ENCODE results near the gene MAPK6.
"Not testable (repeated sequence)": the region's sequence is repeated elsewhere in the genome, so short reads cannot be mapped to it uniquely, and the experiment has no call there.

MAPK6 gene

GRCh38 chr15:52002351-52002750 is 16.7 kb upstream of the MAPK6 start:
- H3K36me3 ChIP-seq (ENCODE audit: control insufficient read depth, insufficient read depth, low read length): no peaks in the 10 kb centered on the region

DNA sequence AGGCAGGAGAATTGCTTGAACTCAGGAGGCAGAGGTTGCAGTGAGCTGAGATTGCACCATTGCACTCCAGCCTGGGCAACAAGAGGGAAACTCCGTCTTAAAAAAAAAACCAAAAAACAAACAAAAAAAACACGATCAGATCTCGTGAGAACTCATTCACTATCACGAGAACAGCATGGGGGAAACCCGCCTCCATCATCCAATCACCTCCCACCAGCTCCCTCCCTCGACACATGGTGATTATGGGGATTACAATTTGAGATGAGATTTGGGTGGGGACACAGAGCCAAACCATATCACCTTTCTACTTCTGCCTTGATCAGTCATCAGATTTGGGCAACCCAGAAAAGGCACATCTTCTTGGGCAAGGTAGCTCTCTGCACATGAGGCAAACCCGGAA is 15.9 kb upstream of the MAPK6 start:
- H3K27me3 ChIP-seq (ENCODE audit: control insufficient read depth, insufficient read depth, low read length); H3K36me3 ChIP-seq (ENCODE audit: control insufficient read depth, insufficient read depth, low read length); H3K4me3 ChIP-seq (ENCODE audit: low read length); H3K9ac ChIP-seq (ENCODE audit: low read length); H3K9me3 ChIP-seq (ENCODE audit: control insufficient read depth, low read length): not testable (repeated sequence)
- H3K4me1 ChIP-seq (ENCODE audit: control insufficient read depth, insufficient read depth, low read length): peaks cover 18% of the 10 kb centered on the region

More at GRCh38 chr15:52002351-52002750, 16.7 kb upstream of the MAPK6 start:
- Histone ChIP-seq H3K4me1 (ENCODE audit: control insufficient read depth, insufficient read depth, low read length) (peaks cover 14% of the 10 kb centered on the region), H3K4me3 (ENCODE audit: low read length) (no peak overlapping the region), H3K9ac (ENCODE audit: low read length) (no peak overlapping the region), H3K27me3 (ENCODE audit: control insufficient read depth, insufficient read depth, low read length) (no peaks in the 10 kb centered on the region), H3K9me3 (ENCODE audit: control insufficient read depth, low read length) (no peaks in the 10 kb centered on the region)

- H3K27me3 ChIP-seq (ENCODE audit: control insufficient read depth, insufficient read depth, low read length): no peaks in the 10 kb centered on the region
- no peak overlapping the region for H3K9ac ChIP-seq (ENCODE audit: low read length)
- no peaks in the 10 kb centered on the region for H3K36me3 ChIP-seq (ENCODE audit: control insufficient read depth, insufficient read depth, low read length)
- H3K4me1 ChIP-seq (ENCODE audit: control insufficient read depth, insufficient read depth, low read length): peaks cover 21% of the 10 kb centered on the region
- no peak overlapping the region for H3K4me3 ChIP-seq (ENCODE audit: low read length)
- no peaks in the 10 kb centered on the region for H3K9me3 ChIP-seq (ENCODE audit: control insufficient read depth, low read length)
Measured at GRCh38 chr15:52003710-52004109, 15.3 kb upstream of the MAPK6 start.

DNA sequence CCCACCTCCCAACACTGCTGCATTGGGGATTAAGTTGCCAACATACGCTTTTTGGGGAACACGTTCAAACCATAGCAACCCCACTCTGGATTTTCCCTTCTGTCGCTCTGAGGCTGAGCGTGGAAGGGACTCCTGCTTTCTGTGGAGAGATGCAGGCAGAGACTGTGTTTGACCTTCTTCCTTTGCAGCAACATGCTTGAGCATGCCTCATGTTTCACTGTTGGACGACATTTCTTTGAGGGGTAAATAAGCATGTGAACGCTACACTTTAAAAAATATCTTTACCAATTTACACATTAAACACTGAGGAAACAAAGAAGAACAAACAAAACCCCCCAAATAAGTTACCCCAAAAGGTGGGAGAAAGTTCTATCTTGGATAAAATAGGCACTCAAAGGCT is 14.2 kb upstream of the MAPK6 start:
- Histone ChIP-seq H3K9ac (ENCODE audit: low read length) (no peak overlapping the region), H3K4me3 (ENCODE audit: low read length) (no peak overlapping the region), H3K27me3 (ENCODE audit: control insufficient read depth, insufficient read depth, low read length) (no peaks in the 10 kb centered on the region), H3K4me1 (ENCODE audit: control insufficient read depth, insufficient read depth, low read length) (peaks cover 27% of the 10 kb centered on the region), H3K9me3 (ENCODE audit: control insufficient read depth, low read length) (no peaks in the 10 kb centered on the region), H3K36me3 (ENCODE audit: control insufficient read depth, insufficient read depth, low read length) (no peaks in the 10 kb centered on the region)

DNA sequence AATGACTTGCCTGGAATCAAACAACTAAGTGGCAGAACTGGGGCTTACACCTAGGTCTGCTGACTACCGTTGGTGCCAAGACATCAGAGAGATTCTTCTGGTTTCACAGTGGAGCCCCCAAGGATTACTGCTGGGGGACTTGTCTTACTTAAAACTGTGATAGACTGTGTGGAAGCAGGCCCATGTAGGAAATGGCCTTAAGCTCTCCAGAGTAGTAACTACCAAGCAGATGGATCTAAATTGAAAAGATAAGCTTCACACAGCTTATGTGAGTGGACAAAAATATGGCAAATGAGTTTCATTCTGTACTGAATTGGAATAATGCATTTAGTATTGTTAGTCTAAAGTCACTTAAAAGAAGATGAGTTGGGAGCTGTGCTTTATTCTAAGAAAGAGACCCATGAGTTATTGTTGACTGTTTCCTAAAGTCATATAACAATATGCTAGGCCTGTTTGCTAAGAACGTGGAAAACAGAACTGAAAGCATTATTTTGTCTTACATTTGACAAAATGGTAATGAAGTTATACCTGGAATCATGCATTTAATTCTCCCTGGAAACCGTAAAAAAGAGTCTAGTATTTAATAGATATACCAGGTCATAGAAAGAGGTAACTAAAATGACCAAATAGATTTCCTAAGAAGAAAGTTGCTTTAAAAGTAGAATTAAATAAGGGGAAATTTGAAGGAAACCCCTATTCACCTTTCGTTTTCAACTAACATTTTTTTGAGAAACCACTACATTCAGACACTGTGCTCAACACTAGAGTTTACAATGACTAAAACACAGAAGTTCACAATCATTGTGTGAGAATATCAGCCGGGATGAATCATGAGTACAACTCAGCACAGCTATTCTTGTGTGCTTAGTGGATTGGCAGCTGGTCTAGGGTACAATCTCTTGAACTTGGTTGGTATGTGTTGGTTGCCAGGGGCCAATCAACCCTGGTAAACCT is 13.0 kb upstream of the MAPK6 start:
- Histone ChIP-seq H3K36me3 (ENCODE audit: control insufficient read depth, insufficient read depth, low read length) (no peaks in the 10 kb centered on the region), H3K4me1 (ENCODE audit: control insufficient read depth, insufficient read depth, low read length) (peaks cover 27% of the 10 kb centered on the region), H3K4me3 (ENCODE audit: low read length) (no peak overlapping the region), H3K9me3 (ENCODE audit: control insufficient read depth, low read length) (no peaks in the 10 kb centered on the region), H3K27me3 (ENCODE audit: control insufficient read depth, insufficient read depth, low read length) (no peaks in the 10 kb centered on the region), H3K9ac (ENCODE audit: low read length) (no peak overlapping the region)

DNA sequence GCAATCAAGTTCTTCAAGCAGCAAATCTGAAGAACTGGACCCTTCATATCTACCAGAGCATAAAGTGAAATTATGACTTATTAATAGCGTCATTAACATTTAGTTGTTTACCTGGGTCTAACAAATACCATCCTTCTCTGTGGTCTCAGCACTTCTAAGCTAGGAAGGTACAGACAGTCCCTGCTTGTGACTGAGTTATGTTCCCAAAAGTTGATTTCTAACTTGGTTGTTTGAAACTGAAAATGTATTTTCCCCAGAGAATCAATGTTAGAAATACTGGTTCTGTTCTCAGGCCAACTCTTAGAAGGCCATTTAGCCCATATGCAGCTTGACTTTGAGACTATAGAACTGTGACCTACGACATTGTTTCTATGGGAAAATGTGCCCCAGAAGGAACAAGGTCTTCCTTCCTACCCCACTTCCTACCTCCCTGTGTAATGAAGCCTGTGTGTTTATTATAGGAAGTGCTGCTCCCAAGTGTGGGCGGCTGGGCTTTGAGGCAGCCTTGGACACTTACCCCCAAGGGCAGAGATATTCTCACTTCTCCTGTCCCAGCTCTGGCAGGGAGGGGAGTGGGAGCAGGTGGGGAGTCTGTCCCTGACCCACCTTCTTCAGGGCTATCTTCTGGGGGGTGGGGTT is 12.2 kb upstream of the MAPK6 start:
- Histone ChIP-seq H3K36me3 (ENCODE audit: control insufficient read depth, insufficient read depth, low read length) (no peaks in the 10 kb centered on the region), H3K27me3 (ENCODE audit: control insufficient read depth, insufficient read depth, low read length) (no peaks in the 10 kb centered on the region), H3K9me3 (ENCODE audit: control insufficient read depth, low read length) (no peaks in the 10 kb centered on the region), H3K9ac (ENCODE audit: low read length) (no peak overlapping the region), H3K4me3 (ENCODE audit: low read length) (no peak overlapping the region), H3K4me1 (ENCODE audit: control insufficient read depth, insufficient read depth, low read length) (peaks cover 27% of the 10 kb centered on the region)

- H3K9ac ChIP-seq (ENCODE audit: low read length): no peak overlapping the region
- H3K9me3 ChIP-seq (ENCODE audit: control insufficient read depth, low read length): no peaks in the 10 kb centered on the region
- peaks cover 27% of the 10 kb centered on the region for H3K4me1 ChIP-seq (ENCODE audit: control insufficient read depth, insufficient read depth, low read length)
- H3K27me3 ChIP-seq (ENCODE audit: control insufficient read depth, insufficient read depth, low read length): no peaks in the 10 kb centered on the region
- no peaks in the 10 kb centered on the region for H3K36me3 ChIP-seq (ENCODE audit: control insufficient read depth, insufficient read depth, low read length)
- H3K4me3 ChIP-seq (ENCODE audit: low read length): no peak overlapping the region
Measured at GRCh38 chr15:52008359-52008697, 10.7 kb upstream of the MAPK6 start.

DNA sequence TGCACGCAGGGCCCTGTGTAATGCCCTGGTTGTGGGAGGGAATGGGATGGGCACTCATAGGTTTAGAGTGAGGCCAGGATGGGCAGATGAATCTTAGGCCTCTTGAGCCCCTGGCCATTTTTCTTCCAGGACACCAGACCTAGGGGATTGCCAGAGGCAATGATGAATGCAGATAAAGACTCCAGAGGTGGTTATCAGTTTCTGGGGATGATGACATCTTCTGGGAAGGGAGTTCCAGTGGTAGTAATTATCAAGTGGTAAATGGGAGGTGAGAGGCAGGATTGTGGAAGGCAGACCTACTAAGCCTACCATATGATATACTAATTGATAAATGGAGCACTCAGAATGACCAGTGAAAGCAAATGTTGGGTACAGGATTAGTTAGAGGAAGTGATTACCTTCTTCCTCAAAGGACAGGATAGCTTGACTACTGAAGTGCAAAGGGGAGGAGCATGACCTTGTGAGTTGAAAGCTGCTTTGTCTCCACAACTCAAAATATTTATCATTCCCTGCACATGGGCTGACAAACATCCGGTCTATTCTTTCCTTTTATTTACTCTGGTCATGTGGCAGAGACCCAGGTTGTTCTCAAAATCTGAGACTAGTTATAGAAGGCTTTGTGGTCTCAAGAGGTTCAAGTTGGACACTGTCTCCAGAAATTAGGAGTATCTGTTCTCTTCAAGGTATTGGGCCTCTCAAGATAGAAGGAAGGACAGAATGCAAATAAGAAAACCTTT is 10.2 kb upstream of the MAPK6 start:
- Histone ChIP-seq H3K4me1 (ENCODE audit: control insufficient read depth, insufficient read depth, low read length) (peaks cover 27% of the 10 kb centered on the region), H3K9ac (ENCODE audit: low read length) (no peak overlapping the region)

DNA sequence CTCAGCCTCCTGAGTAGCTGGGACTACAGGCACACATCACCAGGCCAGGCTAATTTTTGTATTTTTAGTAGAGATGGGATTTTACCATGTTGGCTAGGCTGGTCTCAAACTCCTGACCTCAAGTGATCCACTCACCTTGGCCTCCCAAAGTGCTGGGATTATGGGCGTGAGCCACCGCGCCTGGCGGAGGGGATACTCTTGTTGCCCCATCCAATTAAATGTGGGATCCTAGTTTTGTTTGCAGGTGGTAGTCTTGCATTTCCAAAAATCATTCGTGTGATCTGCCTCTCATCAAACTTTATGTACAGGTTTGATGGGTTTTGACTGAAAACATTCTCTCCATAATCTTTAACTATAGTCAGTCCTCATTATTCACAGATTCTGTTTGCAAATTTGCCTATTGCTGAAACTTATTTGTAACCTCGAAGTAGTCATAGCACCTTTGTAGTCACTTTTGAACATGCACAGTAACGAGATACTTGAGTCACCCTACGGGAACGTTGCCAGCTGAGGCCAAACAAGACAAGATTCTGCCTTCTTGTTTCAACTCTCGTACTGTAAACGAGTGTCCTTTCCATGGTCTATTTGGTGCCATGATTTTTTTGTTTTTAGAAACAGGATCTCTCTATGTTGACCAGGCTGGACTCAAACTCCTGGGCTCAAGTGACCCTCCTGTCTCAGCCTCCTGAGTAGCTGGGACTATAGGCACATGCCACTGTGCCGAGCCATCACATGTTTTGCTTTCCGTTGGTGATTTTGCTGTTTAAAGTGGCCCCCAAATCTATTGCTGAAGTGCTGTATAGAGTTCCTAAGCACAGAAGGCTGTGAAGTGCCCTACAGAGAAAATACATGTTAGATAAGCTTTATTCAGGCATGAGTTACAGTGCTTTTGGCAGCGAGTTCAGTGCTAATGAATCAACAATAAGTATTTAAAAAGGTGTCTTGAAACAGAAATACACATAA is 8.1 kb upstream of the MAPK6 start:
- no peaks in the 10 kb centered on the region for H3K36me3 ChIP-seq (ENCODE audit: control insufficient read depth, insufficient read depth, low read length)
- no peak overlapping the region for H3K4me3 ChIP-seq (ENCODE audit: low read length)
- no peaks in the 10 kb centered on the region for H3K27me3 ChIP-seq (ENCODE audit: control insufficient read depth, insufficient read depth, low read length)
- no peaks in the 10 kb centered on the region for H3K9me3 ChIP-seq (ENCODE audit: control insufficient read depth, low read length)
- peaks cover 22% of the 10 kb centered on the region for H3K4me1 ChIP-seq (ENCODE audit: control insufficient read depth, insufficient read depth, low read length)
- H3K9ac ChIP-seq (ENCODE audit: low read length): no peak overlapping the region

More for the DNA sequence above, 10.2 kb upstream of the MAPK6 start:
- Histone ChIP-seq H3K27me3 (ENCODE audit: control insufficient read depth, insufficient read depth, low read length) (no peaks in the 10 kb centered on the region), H3K36me3 (ENCODE audit: control insufficient read depth, insufficient read depth, low read length) (no peaks in the 10 kb centered on the region), H3K9me3 (ENCODE audit: control insufficient read depth, low read length) (no peaks in the 10 kb centered on the region), H3K4me3 (ENCODE audit: low read length) (no peak overlapping the region)

- no peak overlapping the region for H3K9ac ChIP-seq (ENCODE audit: low read length)
- H3K4me1 ChIP-seq (ENCODE audit: control insufficient read depth, insufficient read depth, low read length): peaks cover 18% of the 10 kb centered on the region
- H3K4me3 ChIP-seq (ENCODE audit: low read length): no peak overlapping the region
- no peaks in the 10 kb centered on the region for H3K27me3 ChIP-seq (ENCODE audit: control insufficient read depth, insufficient read depth, low read length)
- H3K9me3 ChIP-seq (ENCODE audit: control insufficient read depth, low read length): no peaks in the 10 kb centered on the region
- H3K36me3 ChIP-seq (ENCODE audit: control insufficient read depth, insufficient read depth, low read length): no peaks in the 10 kb centered on the region
Measured at GRCh38 chr15:52011711-52012144, 7.3 kb upstream of the MAPK6 start.

- Histone ChIP-seq H3K4me3 (ENCODE audit: low read length) (no peak overlapping the region), H3K36me3 (ENCODE audit: control insufficient read depth, insufficient read depth, low read length) (no peaks in the 10 kb centered on the region), H3K9me3 (ENCODE audit: control insufficient read depth, low read length) (no peaks in the 10 kb centered on the region), H3K27me3 (ENCODE audit: control insufficient read depth, insufficient read depth, low read length) (no peaks in the 10 kb centered on the region), H3K9ac (ENCODE audit: low read length) (no peak overlapping the region), H3K4me1 (ENCODE audit: control insufficient read depth, insufficient read depth, low read length) (peaks cover 14% of the 10 kb centered on the region)
Measured at GRCh38 chr15:52012210-52012609, 6.8 kb upstream of the MAPK6 start.
